ENCODE results near the gene PGRMC2.
"Not testable (repeated sequence)": the region's sequence is repeated elsewhere in the genome, so short reads cannot be mapped to it uniquely, and the experiment has no call there.

Gene PGRMC2

DNA sequence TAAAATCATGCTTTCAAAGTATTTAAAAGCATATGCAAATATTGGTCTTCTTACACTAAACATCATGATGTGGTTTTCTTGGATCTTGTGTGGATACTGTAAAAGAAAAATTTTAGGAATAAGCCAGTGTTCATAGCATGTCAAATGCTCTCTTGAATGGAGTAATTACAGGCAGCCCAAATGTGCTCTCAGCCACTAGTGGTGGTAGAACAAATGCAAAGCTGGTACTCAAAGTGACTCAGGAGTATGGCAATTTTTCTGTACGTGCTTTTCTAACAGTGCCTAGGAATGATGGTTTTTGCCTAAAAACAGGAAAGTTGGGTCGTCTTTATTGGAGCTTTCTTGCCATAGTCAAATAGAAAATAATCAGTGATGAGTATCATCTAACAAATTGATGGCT is 19.9 kb downstream of the PGRMC2 start:
- DNase-seq (ENCODE audit: low spot score): no peak

DNA sequence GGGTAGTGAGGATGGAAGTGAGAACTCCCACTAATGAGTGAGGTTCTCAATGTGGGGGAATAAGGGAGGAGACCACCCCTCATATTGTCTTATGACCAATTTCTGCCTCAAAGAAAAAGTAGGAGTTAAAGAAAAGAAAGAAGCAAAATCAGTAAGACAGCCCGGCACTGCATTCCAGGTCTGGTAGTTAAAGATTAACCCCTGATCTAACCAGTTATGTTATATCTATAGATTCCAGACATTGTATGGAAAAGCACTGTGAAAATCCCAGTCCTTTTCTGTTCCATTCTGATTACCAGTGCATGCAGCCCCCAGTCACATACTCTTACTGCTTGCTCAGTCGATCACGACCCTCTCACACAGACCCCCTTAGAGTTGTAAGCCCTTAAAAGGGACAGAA is 20.4 kb downstream of the PGRMC2 start:
- DNase-seq (ENCODE audit: low spot score): not testable (repeated sequence)

DNA sequence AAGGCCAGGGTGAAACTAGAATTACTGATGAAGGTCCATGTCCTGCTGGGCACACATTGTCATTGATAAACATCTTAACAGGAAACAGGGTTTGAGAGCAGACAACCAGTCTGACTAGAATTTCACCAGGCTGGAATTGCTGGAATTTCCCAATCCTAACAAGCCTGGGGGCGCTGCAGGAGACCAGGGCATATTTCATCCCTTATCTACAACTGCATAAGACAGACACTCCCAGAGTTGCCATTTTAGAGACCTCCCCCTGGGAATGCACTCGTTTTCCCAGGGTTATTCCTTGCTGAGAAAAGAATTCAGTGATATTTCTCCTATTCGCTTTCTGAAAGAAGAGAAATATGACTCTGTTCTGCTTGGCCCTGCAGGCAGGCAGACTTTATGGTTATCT is 22.1 kb downstream of the PGRMC2 start:
- not testable (repeated sequence) for DNase-seq (ENCODE audit: low spot score)

DNA sequence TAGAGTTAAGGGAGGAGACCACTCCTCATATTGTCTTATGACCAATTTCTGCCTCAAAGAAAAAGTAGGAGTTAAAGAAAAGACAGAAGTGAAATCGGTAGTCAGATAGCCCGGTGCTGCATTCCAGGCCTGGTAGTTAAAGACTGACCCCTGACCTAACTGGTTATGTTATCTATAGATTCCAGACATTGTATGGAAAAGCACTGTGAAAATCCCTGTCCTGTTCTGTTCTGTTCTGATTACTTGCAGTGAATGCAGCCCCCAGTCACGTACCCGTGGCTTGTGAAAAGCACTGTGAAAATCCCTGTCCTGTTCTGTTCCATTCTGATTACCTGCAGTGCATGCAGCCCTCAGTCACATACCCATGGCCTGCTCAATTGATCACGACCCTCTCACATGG is 27.7 kb downstream of the PGRMC2 start:
- DNase-seq (ENCODE audit: low spot score): not testable (repeated sequence)

DNA sequence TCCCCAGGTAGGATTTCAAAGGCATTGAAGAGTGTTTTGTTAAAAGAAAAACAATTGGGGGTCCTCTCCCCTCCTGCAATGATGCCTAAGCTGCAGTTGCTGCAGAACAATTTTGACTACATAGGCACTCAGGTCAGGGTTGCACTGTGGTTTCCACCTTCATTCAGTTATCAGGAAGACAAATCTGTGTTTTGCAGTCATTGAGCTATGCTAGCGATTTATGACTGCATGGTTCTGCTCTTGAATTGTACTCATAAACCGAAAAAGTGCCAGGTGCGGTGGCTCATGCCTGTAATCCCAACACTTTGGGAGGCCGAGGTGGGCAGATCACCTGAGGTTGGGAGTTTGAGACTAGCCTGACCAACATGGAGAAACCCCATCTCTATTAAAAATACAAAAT is 29.4 kb downstream of the PGRMC2 start:
- DNase-seq (ENCODE audit: low spot score): not testable (repeated sequence)

DNA sequence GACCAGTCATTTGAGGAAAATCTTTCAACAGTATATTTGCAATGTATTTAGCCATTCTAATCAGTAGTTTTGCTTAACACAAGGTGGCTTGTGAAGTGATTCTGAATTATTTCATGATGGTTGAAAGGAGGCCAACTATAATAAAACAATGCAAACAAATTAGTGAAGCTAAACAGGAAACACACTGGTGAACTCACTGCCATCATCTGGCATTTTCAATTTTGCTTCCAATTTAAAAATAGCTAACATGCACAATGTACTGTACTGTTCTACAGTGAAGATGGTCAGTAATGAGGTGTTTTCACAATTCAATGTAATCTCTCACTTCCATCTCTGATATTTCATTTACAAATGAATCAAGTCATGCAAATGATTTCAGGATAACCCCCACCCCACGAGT is 31.1 kb downstream of the PGRMC2 start:
- DNase-seq (ENCODE audit: low spot score): no peak

DNA sequence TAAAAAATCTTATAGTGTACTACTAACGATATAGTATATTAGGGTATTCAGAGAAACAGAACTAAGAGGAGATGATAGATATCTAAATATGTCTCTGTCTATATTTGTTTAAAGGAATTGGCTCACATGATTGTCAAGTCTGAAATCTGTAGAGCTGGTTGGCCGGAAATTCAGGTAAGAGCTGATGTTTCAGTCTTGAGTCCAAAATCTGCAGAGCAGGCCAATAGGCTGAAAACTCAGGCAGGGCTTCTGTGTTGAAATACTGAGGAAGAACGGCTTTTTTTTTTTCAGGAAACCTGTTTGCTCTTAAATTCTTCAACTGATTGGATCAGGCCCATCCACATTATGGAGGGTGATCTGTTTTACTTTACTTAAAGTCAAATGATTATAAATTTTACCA is 31.7 kb downstream of the PGRMC2 start:
- DNase-seq (ENCODE audit: low spot score): no peak

DNA sequence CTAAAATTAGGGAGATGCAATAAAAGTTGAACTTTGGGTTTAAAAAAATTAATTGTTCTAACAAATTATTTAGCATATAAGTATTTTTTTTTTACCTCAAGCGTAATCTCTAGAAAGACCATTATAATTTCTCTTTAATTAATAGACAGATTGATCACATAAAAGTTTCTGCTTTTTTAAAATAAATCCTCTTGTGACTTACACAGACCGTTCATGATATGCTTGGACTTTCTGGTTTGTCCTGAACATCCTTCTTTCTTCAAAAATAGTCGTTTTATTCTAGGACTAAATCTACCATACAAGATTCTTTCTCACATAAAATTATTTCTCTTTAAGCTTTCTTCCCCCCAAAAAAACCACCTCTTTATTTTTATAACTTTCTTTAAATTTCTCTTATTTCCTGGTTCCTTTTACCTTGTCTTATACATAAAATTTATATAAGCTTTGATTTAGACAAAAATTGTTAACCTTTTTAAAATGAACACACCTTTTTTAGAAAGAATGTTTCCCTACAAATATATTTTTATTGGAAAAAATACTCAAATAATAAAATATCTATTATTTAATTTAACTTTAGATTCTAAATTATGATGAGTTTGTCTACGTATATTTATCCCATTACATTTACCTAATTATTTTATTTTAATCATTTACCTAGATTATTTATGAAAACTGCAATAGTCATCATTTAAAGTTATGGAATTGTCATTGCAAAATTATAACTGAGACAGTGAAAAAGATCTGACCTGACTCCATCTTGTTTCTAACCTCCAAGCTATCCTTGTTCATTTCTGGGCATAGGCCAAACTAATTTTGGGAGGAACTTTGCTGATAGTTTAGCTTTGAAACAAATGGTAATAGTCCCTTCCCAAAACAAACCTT is 37.6 kb downstream of the PGRMC2 start:
- no peak for DNase-seq (ENCODE audit: low spot score)

DNA sequence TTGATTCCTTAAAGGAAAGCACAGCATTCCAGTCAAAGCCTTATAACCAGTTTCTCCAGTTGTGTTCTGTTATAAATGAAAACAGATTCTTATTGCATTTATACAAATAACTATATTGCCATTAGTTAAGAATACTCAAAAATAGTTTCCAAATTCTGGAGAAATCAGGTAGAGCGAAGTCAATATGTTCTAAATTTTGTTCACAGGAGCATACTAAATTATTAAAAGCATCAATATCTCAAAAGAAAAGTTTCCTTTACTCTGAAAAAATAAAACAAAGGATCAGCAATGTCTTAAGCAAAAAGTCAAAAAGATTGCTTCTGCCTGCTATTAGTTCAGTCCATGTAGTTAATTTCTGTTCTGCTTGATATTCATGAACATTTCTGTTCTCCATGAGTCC is 39.7 kb downstream of the PGRMC2 start:
- DNase-seq (ENCODE audit: low spot score): no peak

DNA sequence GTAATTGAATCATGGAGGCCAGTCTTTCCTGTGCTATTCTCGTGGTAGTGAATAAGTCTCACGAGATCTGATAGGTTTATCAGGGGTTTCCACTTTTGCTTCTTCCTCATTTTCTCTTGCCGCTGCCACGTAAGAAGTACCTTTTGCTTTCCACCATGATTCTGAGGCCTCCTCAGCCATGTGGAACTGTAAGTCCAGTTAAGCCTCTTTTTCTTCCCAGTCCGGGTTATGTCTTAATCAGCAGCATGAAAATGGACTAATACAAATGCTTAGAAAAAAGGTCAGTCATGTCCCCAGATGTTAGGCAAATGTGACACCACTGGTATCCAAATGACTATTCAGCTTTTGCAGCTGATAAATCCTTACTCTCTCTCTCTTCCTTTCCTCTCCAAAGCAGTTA is 42.2 kb downstream of the PGRMC2 start:
- not testable (repeated sequence) for DNase-seq (ENCODE audit: low spot score)

DNA sequence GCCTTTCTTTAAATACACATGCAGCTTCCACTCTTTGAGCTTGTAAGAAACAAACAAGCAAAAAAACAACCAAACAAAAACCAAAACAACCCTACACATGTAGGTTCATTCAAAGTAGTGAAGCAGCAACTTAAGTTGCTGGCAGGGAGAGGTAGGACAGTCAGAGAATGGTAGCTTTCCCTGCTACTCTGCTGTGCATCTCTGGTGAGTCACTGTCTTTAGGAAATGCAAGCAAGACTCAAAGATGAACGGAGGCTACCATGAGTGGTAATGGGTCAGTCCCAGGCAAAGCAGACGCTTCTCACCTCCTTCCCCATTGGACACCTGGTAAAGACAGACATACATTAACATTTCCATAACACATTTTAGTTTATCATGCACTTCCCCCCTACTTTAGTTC is 43.2 kb downstream of the PGRMC2 start:
- DNase-seq (ENCODE audit: low spot score): no peak

DNA sequence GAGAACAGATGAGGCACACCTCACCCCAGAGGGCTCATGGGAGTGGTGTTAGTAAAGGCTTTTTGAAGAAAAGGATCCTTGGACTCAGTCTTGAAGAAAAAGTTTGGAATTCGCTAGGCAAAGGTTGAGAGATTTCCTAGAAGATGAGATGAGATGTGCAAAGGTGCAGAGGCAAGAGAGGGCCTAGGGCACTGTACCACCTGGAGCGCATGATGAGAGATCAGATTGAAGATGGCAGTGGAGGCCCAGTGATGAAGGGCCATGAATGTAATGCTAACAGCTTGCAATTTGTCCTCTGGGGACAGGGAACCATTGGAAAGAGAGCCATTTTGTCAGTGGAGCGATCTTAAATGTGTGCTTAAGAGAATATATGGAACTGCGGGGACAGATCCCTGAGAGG is 45.0 kb downstream of the PGRMC2 start:
- DNase-seq (ENCODE audit: low spot score): no peak

DNA sequence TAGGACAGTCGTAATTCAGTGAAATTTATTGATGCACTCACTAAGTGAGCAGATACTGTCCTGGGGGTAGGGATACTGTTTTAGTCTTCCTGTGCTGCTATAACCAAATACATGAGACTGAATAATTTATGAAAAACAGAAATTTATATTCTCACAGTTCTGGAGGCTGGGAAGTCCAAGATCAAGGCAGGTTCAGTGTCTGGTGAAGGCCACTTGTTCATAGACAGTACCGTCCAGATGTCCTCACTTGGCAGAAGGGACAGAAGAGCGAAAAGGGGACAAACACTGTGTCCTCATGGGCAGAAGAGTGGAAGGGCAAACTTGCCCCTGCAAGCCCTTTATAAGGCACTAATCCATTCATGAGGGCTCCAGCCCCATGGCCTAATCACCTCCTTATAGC is 45.6 kb downstream of the PGRMC2 start:
- DNase-seq (ENCODE audit: low spot score): no peak

DNA sequence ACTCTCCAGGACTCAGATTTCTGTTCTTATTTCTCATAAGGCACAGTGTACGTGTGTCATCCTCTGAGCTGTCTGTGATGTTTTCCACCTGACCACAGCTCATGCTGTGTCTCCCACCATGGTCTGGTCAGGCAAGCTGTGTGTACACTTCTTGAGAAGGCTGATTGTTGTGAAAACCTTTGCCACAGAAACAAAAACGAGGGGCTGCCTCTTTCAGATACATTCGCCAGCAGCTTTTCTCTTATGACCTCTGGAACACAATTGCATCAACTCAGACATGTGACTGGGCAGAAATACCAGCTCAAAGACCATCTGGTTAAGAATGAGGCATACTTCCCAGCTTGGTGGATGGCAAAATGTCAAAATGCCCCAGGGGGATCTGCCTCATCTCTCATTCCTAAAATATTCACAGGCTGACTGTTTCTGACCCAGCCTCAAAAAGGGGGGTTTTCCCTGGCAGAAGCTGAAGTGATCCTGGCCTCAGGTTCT is 46.1 kb downstream of the PGRMC2 start:
- no peak for DNase-seq (ENCODE audit: low spot score)

DNA sequence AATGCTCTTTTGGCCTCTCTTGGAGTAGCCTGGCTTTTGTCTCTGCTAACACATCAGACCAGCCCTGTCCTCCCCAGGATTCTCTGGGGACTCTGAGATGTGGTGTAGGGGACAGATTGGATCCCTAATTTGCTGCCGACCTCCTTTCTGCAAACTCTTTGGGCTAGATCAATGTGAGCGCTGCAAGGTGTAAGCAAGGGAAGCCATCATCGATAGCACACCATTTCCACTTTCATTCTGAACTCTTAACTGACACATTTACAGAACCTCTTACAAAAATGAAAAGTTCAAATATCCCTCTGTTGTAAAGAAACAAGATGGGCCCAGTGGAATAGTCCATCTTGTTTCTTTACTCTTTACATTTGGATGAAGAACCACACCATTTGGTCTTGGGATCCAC is 46.6 kb downstream of the PGRMC2 start:
- no peak for DNase-seq (ENCODE audit: low spot score)

DNA sequence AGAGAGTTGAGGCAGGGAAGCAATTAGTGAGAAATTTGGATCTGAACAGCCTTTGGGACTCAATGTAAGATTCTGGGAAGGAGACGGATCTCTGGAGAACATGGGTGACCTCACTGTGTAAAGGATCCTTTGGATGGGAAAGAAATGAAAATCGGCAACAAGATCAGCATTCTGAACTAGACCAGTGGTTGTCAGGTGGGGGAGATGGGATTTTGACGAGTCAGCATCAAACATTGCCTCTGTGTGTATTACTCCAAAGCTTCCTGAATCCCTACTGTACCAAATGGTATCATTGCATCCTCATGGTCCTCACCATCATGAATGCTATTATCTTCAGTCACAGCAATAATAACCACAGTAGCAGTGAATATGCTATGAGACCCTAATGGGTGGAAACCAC is 52.8 kb downstream of the PGRMC2 start:
- DNase-seq (ENCODE audit: low spot score): no peak

DNA sequence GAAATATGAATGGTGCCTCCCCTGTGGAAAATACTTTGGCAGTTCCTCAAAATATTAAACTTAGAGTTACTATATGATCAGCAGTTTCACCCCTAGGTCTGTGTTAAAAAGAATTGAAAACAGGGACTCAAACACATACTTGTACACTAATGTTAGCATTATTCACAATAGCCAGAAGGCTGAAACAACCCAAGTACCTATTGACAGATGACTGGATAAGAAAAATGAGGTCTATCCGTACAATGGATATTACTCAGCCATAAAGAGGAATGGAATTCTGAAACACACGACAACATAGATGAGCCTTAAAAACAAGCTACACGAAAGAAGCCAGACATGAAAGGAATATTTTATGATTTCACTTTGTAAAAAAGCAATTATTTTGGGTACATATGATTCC is 54.9 kb downstream of the PGRMC2 start:
- no peak for DNase-seq (ENCODE audit: low spot score)

DNA sequence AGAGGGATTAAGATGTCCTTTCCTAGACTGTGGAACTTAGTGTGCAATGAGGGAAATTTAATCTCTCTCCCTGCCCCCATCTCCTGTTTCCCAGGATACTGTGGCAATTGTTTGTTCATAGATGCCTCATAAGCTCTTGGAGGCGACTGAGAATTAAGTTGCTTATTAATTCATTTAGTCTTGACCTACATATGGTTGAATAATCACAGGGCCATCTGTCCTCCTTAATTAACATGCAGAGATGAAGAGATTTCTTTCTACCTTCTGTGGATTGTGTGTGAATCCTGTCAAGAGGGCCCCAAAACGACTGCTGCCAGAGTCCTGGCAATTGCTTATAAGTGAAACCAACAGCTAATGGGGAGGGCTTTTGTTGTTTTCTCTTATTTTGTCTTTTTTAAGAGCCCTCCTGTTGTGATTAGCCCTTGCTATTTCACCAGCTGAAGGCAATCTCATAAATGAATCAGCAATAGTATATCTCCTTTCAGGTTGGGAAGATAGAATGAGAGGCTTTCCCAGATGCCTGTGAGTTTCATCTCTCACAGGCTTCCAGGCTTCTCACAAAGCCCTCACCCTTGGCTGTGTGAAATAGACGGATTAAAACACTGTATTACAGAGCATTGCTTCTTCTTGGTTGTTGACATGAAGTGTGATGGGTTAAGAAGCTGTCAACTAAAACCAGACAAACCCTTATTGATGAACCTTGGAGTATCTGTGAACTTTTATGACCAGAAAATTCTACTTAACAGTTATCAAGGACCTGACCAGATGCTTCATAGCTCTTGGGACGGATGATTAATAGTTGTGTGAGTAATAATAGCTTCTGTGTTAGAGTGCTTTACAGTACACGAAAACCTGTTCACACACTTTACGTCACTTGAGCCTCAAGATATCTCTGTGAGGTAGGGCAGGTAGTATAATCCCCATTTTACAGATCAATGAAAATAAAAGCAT is 58.5 kb downstream of the PGRMC2 start:
- DNase-seq (ENCODE audit: low spot score): peak; percentile 62

DNA sequence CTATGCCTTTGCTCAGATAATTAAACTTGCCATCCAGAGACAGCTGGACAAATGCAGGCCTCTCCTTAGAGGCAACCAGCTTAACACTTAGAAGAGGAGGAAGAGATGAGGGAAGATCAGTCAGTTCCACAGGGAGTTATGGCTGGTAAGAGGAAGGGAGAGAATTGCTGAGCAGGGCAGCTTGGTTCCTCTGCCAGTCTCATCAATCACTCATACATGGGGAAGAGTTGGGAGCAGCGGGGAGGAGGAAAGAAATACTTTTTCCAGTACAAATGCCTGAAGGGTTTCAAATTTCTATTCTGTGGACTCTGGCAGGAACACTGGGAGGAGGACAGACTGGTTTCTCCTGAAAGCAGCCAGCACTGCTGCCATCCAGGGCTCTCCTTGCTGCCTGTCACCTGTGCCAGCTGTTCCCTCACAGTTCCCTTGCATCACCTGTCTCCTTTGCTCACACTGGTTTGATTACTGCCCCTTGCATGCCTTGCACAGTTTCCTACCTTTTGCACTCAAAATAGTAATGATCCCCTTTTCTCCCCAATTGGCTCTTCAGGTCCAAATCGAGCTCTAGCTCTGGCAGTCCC is 59.5 kb downstream of the PGRMC2 start:
- peak; percentile 47 for DNase-seq (ENCODE audit: low spot score)

DNA sequence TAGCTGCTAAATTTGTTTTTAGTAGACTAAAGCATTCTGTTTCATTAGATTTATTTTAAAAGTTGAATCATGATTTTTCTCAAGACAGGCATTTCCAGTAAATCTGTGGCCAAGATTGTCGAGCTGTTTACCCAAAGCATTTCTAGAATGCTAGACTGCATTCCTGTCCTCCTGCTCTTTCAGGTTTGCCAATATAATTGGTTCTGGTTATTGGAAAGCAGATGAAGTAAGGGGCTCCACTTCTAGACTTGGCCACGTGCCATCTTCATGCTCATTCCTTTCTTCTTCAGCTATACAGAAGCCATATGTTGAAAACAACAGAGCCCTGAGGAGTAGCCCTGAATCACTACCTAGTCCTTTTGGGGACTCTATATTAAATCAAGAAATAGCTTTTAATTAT is 62.5 kb downstream of the PGRMC2 start:
- no peak for DNase-seq (ENCODE audit: low spot score)

DNA sequence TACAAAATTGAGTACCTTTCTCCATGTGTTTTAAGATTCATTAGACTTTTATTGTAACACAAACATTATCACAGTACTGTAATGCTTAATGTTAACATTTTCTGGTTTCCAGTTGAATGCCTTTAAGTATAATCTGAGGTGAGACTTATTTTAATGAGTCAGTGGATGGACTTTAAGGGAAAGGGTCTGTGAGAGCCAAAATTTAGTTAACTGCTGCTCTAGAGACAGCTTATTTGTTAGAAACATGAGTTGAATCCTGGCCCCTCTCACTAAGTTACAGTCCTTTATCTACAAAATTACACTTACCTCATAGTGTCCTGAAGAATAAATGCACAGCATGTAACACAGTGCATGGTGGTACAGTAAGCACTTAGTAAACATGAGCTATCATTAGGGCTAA is 66.0 kb downstream of the PGRMC2 start:
- DNase-seq (ENCODE audit: low spot score): no peak
